ENCODE data around the gene C1QTNF9. TPM values are rescaled to one million over a fixed set of nuclear protein-coding genes. Genes with fewer than 3 reads are reported as not detected.
"Not testable (repeated sequence)": the region's sequence is repeated elsewhere in the genome, so short reads cannot be mapped to it uniquely, and the experiment has no call there.

C1QTNF9 gene
- total RNA-seq, 4 donors from 2014 or later: 0.53 TPM; not detected in 3

- intact Hi-C loops (cut with DNase I; ENCODE audit: low total_unique reads): no loop called here
- H3K4me3 ChIP-seq (ENCODE audit: low read depth, poor library complexity, severe bottlenecking): no peak overlapping the region
- 70 to 82% methylated on average over 3 of the region's 3 CpGs for WGBS, 2 donors
- no peak for DNase-seq (ENCODE audit: low spot score in 2 of 2)
- TF ChIP-seq POLR2A (IDR thresholded peaks at IDR 0.05) (no peak), CTCF (IDR thresholded peaks at IDR 0.05) (no peak)
Measured at GRCh38 chr13:24351423-24351822, 42.0 kb downstream of the C1QTNF9 start.

- no peak for TF ChIP-seq CTCF (IDR thresholded peaks at IDR 0.05)
- no peak for TF ChIP-seq POLR2A (IDR thresholded peaks at IDR 0.05)
- 47 to 72% methylated on average over 1 of the region's 1 CpG for WGBS, 2 donors
- intact Hi-C loops (cut with DNase I; ENCODE audit: low total_unique reads): no loop called here
- DNase-seq (ENCODE audit: low spot score in 2 of 2): no peak
- H3K4me3 ChIP-seq (ENCODE audit: low read depth, poor library complexity, severe bottlenecking): no peak overlapping the region
Measured at GRCh38 chr13:24353736-24354135, 44.4 kb downstream of the C1QTNF9 start.

DNA sequence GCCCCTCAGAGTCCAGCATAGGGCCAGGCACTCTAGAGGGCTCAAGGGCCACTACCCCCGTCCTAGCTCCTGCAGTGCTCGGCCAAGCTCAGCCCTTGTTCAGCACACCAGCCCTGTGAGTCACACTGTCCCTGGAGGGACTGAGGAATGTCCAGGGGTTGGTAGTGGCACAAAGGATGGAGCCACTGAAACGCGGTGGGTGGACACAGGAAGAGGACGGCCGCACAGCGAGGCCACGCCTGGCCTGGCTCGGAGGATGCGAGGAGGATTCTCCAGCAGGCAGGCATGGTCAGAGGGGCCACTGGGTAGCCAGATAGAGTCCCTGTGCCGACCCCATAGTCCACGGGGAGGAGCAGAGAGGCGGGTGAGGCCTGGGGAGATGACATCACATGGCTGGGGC is 45.7 kb downstream of the C1QTNF9 start:
- DNase-seq (ENCODE audit: low spot score in 2 of 2): no peak
- intact Hi-C loops (cut with DNase I; ENCODE audit: low total_unique reads): no loop called here
- TF ChIP-seq POLR2A (IDR thresholded peaks at IDR 0.05) (no peak), CTCF (IDR thresholded peaks at IDR 0.05) (no peak)
- 87 to 90% methylated on average over 13 of the region's 13 CpGs for whole genome bisulfite sequencing, 2 donors
- no peak overlapping the region for H3K4me3 ChIP-seq (ENCODE audit: low read depth, poor library complexity, severe bottlenecking)

- TF ChIP-seq CTCF (IDR thresholded peaks at IDR 0.05) (no peak), POLR2A (IDR thresholded peaks at IDR 0.05) (no peak)
- H3K4me3 ChIP-seq (ENCODE audit: low read depth, poor library complexity, severe bottlenecking): no peak overlapping the region
- DNase-seq (ENCODE audit: low spot score in 2 of 2): no peak
- 87 to 94% methylated on average over 7 of the region's 7 CpGs for WGBS, 2 donors
- intact Hi-C loops (cut with DNase I; ENCODE audit: low total_unique reads): no loop called here
Measured at GRCh38 chr13:24356270-24356669, 46.9 kb downstream of the C1QTNF9 start.

DNA sequence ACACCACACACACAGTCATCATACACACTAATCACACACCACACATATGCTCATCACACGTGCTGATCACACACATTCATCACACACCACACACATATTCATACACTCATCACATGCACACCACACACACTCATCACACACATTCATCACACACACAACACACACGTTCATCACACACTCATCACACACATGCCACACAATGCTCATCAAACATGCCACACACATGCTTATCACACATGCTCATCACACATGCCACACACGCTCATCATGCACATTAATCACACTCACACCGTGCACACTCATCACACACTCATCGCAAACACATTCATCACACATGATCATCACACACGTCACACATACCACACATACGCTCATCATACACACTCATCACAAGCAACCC is 47.5 kb downstream of the C1QTNF9 start:
- DNase-seq (ENCODE audit: low spot score in 2 of 2): no peak
- no peak overlapping the region for H3K4me3 ChIP-seq (ENCODE audit: low read depth, poor library complexity, severe bottlenecking)
- intact Hi-C loops (cut with DNase I; ENCODE audit: low total_unique reads): no loop called here
- no peak for TF ChIP-seq POLR2A (IDR thresholded peaks at IDR 0.05)
- no peak for TF ChIP-seq CTCF (IDR thresholded peaks at IDR 0.05)
- 93% methylated on average over 7 of the region's 7 CpGs for WGBS, 2 donors

- no peak overlapping the region for H3K4me3 ChIP-seq (ENCODE audit: low read depth, poor library complexity, severe bottlenecking)
- intact Hi-C loops (cut with DNase I; ENCODE audit: low total_unique reads): no loop called here
- no peak for DNase-seq (ENCODE audit: low spot score in 2 of 2)
- no peak for TF ChIP-seq CTCF (IDR thresholded peaks at IDR 0.05)
- TF ChIP-seq POLR2A (IDR thresholded peaks at IDR 0.05): no peak
- WGBS, 2 donors: 83 to 86% methylated on average over 11 to 15 of the region's 15 CpGs
Measured at GRCh38 chr13:24357756-24358155, 48.4 kb downstream of the C1QTNF9 start.

GRCh38 chr13:24358836-24359235 is 49.5 kb downstream of the C1QTNF9 start:
- DNase-seq (ENCODE audit: low spot score in 2 of 2); H3K4me3 ChIP-seq (ENCODE audit: low read depth, poor library complexity, severe bottlenecking); intact Hi-C loops (cut with DNase I; ENCODE audit: low total_unique reads): not testable (repeated sequence)
- 78 to 82% methylated on average over 16 of the region's 16 CpGs for WGBS, 2 donors

GRCh38 chr13:24359252-24359651 is 49.9 kb downstream of the C1QTNF9 start:
- intact Hi-C loops (cut with DNase I; ENCODE audit: low total_unique reads); DNase-seq (ENCODE audit: low spot score in 2 of 2); H3K4me3 ChIP-seq (ENCODE audit: low read depth, poor library complexity, severe bottlenecking): not testable (repeated sequence)
- 53 to 81% methylated on average over 9 of the region's 9 CpGs for WGBS, 2 donors

All from lower leg skin (tissue), 4 donors.